ENCODE measurements around the gene PAX2. TPM values are rescaled to one million over a fixed set of nuclear protein-coding genes. Genes with fewer than 3 reads are reported as not detected.

Gene PAX2
- polyA plus RNA-seq, 3 donors, result not detected

DNA sequence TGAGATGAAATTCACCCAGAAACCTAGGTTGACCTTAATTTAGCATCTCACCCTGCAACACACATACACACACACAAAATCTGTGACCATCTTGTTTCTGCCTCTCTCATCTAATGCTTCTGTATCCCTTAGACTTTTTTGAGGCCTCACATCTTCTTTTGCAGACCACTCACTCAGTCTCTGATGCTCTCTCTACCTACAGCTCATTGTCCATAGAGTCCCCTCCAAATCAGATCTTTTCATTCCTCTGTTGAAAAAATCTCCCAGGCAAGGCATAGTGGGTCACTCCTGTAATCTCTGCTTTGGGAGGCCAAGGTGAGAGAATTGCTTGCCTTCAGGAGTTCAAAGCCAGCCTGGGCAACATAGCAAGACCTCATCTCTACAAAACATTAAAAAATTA lies 17.6 kb upstream of the PAX2 start:
- intact Hi-C loops (cut with micrococcal nuclease), result no loop called here
- H3K4me2 ChIP-seq (replicated peaks; ENCODE audit: extremely low read depth, low read length, poor library complexity, severe bottlenecking), result no peak overlapping the region
- no peak for DNase-seq
- H3K79me2 ChIP-seq (ENCODE audit: insufficient read depth, low read length), result no peaks in the 10 kb centered on the region
- no peak overlapping the region for H3K27ac Mint-ChIP-seq
- H3K36me3 ChIP-seq (replicated peaks in 1 of 2; ENCODE audit: control insufficient read depth in 1 of 2, insufficient read depth in 2 of 2, low read length in 2 of 2), result no peaks in the 10 kb centered on the region
- peaks cover 0 to 33% (median 14%) of the 10 kb centered on the region in 7 donors for H3K9me3 Mint-ChIP-seq
- no peak overlapping the region for H3K27ac ChIP-seq (ENCODE audit: low read depth in 1 of 2, low read length in 2 of 2)
- no peak overlapping the region for H2AFZ ChIP-seq (ENCODE audit: insufficient read depth, low read depth, low read length, poor library complexity, severe bottlenecking)
- H3K36me3 Mint-ChIP-seq, result peaks cover 4 to 14% of the 10 kb centered on the region in 2 donors
- TF ChIP-seq, protein P1, sequence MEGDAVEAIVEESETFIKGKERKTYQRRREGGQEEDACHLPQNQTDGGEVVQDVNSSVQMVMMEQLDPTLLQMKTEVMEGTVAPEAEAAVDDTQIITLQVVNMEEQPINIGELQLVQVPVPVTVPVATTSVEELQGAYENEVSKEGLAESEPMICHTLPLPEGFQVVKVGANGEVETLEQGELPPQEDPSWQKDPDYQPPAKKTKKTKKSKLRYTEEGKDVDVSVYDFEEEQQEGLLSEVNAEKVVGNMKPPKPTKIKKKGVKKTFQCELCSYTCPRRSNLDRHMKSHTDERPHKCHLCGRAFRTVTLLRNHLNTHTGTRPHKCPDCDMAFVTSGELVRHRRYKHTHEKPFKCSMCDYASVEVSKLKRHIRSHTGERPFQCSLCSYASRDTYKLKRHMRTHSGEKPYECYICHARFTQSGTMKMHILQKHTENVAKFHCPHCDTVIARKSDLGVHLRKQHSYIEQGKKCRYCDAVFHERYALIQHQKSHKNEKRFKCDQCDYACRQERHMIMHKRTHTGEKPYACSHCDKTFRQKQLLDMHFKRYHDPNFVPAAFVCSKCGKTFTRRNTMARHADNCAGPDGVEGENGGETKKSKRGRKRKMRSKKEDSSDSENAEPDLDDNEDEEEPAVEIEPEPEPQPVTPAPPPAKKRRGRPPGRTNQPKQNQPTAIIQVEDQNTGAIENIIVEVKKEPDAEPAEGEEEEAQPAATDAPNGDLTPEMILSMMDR (IDR thresholded peaks at IDR 0.05), result no peak
- H3K4me3 ChIP-seq (replicated peaks in 1 of 3; ENCODE audit: low read depth in 2 of 3, low read length in 3 of 3), result no peak overlapping the region
- peaks cover 6 to 20% of the 10 kb centered on the region in 2 donors for H3K9me3 ChIP-seq (replicated peaks in 1 of 2; ENCODE audit: control insufficient read depth in 1 of 2, insufficient read depth in 1 of 2, low read length in 2 of 2)
- peak overlapping the region in 1 of 2 donors; percentile 89 for H3K4me3 Mint-ChIP-seq
- no peaks in the 10 kb centered on the region for H4K20me1 ChIP-seq (ENCODE audit: insufficient read depth, low read length)
- H3K27me3 ChIP-seq (ENCODE audit: control insufficient read depth in 2 of 2, insufficient read depth in 2 of 2, low read length in 2 of 2), result peaks cover 82 to 94% of the 10 kb centered on the region in 2 donors
- H3K27me3 Mint-ChIP-seq (ENCODE audit: low read depth in 3 of 3), result peaks cover 94 to 99% (median 97%) of the 10 kb centered on the region in 3 donors
- H3K9ac ChIP-seq (ENCODE audit: insufficient read depth, low read length, poor library complexity, severe bottlenecking), result no peak overlapping the region
- peaks cover 24 to 29% of the 10 kb centered on the region in 2 donors for H3K4me1 ChIP-seq (ENCODE audit: control insufficient read depth in 1 of 2, insufficient read depth in 2 of 2, low read length in 2 of 2)
- H3K4me1 Mint-ChIP-seq, result peaks cover 31% of the 10 kb centered on the region

DNA sequence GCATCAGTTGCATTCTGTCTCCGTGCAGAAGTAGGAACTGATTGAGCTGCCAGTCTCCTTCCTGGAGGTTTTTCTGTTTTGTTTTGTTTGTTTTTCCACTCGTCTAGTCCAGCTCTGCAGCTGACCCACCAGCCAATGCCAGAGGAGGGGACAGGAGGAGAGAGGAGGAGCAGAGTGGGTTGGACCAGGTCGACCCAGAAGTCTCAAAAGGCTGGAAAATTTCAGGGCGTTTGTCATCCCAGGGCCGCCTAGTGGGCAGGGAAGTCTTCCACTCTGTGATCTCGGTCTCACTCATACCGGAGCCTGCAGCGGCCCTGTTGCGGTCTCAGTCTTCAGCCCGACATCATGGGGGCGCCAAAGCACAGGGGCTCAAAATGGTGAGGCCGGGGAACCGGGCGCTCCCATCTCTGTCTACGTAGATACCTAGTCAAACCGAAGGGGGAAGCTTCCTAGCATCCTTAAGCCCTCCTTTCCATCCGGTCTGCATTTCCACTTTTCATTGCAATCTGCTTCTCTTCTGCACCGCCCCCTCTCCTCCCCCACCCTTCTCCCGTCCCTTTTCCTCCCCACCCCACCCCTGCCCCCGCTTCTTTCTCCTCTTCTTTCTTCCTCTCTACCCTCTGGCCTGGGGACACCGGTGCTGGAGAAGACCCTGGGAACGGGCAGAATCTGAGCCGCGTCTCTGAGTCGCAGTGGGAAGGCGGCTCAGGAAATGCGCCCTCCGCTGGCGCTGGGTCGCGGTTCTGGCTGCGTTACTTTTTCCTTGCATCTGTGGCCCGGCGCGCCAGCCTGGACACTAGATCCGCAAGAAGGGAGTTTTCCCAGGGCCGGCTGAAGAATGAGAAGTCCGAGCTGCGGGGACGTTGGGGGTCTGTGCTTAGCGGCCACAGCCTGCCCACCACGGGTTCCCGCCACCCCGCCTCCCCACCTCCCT lies 16.2 kb upstream of the PAX2 start:
- peak overlapping the region in 1 of 3 experiments; percentile 68 for H3K4me3 ChIP-seq (replicated peaks in 1 of 3; ENCODE audit: low read depth in 2 of 3, low read length in 3 of 3)
- H3K9ac ChIP-seq (ENCODE audit: insufficient read depth, low read length, poor library complexity, severe bottlenecking), result no peak overlapping the region
- peaks cover 81 to 96% of the 10 kb centered on the region in 2 donors for H3K27me3 ChIP-seq (ENCODE audit: control insufficient read depth in 2 of 2, insufficient read depth in 2 of 2, low read length in 2 of 2)
- H3K9me3 ChIP-seq (replicated peaks in 1 of 2; ENCODE audit: control insufficient read depth in 1 of 2, insufficient read depth in 1 of 2, low read length in 2 of 2), result peaks cover 6 to 20% of the 10 kb centered on the region in 2 donors
- peaks cover 24 to 29% of the 10 kb centered on the region in 2 donors for H3K4me1 ChIP-seq (ENCODE audit: control insufficient read depth in 1 of 2, insufficient read depth in 2 of 2, low read length in 2 of 2)
- no peak overlapping the region for H2AFZ ChIP-seq (ENCODE audit: insufficient read depth, low read depth, low read length, poor library complexity, severe bottlenecking)
- intact Hi-C loops (cut with micrococcal nuclease), result no loop called here
- 2% methylated on average over 41 of the region's 44 CpGs for WGBS (ENCODE audit: insufficient coverage)
- Mint-ChIP-seq H3K27ac (no peak overlapping the region), H3K36me3 (peaks cover 4 to 12% of the 10 kb centered on the region in 2 donors), H3K4me1 (peaks cover 31% of the 10 kb centered on the region), H3K27me3 (ENCODE audit: low read depth in 3 of 3) (peaks cover 92 to 98% (median 96%) of the 10 kb centered on the region in 3 donors), H3K4me3 (peak overlapping the region; percentile 31 to 89), H3K9me3 (peaks cover 0 to 26% (median 12%) of the 10 kb centered on the region in 7 donors)
- no peak overlapping the region for H3K27ac ChIP-seq (ENCODE audit: low read depth in 1 of 2, low read length in 2 of 2)
- no peaks in the 10 kb centered on the region for H3K36me3 ChIP-seq (replicated peaks in 1 of 2; ENCODE audit: control insufficient read depth in 1 of 2, insufficient read depth in 2 of 2, low read length in 2 of 2)
- H4K20me1 ChIP-seq (ENCODE audit: insufficient read depth, low read length), result no peaks in the 10 kb centered on the region
- no peaks in the 10 kb centered on the region for H3K79me2 ChIP-seq (ENCODE audit: insufficient read depth, low read length)
- no peak for DNase-seq
- TF ChIP-seq, protein P1 (IDR thresholded peaks at IDR 0.05), result no peak
- peak overlapping the region; percentile 66 for H3K4me2 ChIP-seq (replicated peaks; ENCODE audit: extremely low read depth, low read length, poor library complexity, severe bottlenecking)

Measured in CD14-positive monocyte (primary cell).